IPS-NIHi11 (cell line): Measurements from ENCODE around the gene POM121L2.

Source experiments
- DNase-seq: peaks from one replicate; pipeline ENCODE4 v3.0.0; 2012; ENCODE audit warnings: mixed read lengths, low spot score

The POM121L2 gene

GRCh38 chr6:27312146-27312949 is at the start of gene POM121L2:
TSS of gene POM121L2 (minus strand) at chr6:27312273. CDS start at chr6:27312170, 103 bp downstream.
- peak; percentile 89 for DNase-seq

- DNase-seq: no peak
Measured at GRCh38 chr6:27359231-27359630, 47.2 kb upstream of the POM121L2 start.

- no peak for DNase-seq
Measured at GRCh38 chr6:27358786-27359185, 46.7 kb upstream of the POM121L2 start.

- no peak for DNase-seq
Measured at GRCh38 chr6:27352850-27353249, 40.8 kb upstream of the POM121L2 start.

GRCh38 chr6:27334141-27334540 is 22.1 kb upstream of the POM121L2 start:
- DNase-seq: no peak

- DNase-seq: no peak
Measured at GRCh38 chr6:27333642-27334040, 21.6 kb upstream of the POM121L2 start.

- DNase-seq: peak; percentile 76
Measured at GRCh38 chr6:27332692-27333641, 20.9 kb upstream of the POM121L2 start.

GRCh38 chr6:27327023-27327738 is 15.1 kb upstream of the POM121L2 start:
- no peak for DNase-seq

GRCh38 chr6:27321901-27322300 is 9.8 kb upstream of the POM121L2 start:
- DNase-seq: no peak

GRCh38 chr6:27321370-27321769 is 9.3 kb upstream of the POM121L2 start:
- no peak for DNase-seq

GRCh38 chr6:27318973-27319372 is 6.9 kb upstream of the POM121L2 start:
- no peak for DNase-seq

GRCh38 chr6:27314046-27314445 is 2.0 kb upstream of the POM121L2 start:
- DNase-seq: no peak

- DNase-seq: no peak
Measured at GRCh38 chr6:27312950-27313271, 838 bp upstream of the POM121L2 start.

GRCh38 chr6:27311806-27312145 is 297 bp downstream of the POM121L2 start:
- DNase-seq: no peak

- peak; percentile 68 for DNase-seq
Measured at GRCh38 chr6:27303613-27304272, 8.3 kb downstream of the POM121L2 start.

- DNase-seq: no peak
Measured at GRCh38 chr6:27297857-27298730, 14.0 kb downstream of the POM121L2 start.

- no peak for DNase-seq
Measured at GRCh38 chr6:27297484-27297856, 14.6 kb downstream of the POM121L2 start.

- DNase-seq: peak; percentile 70
Measured at GRCh38 chr6:27296106-27296783, 15.8 kb downstream of the POM121L2 start.

GRCh38 chr6:27295301-27296079 is 16.6 kb downstream of the POM121L2 start:
- peak; percentile 66 for DNase-seq

GRCh38 chr6:27294409-27294808 is 17.7 kb downstream of the POM121L2 start:
- DNase-seq: no peak
